Cardiac fibroblast (primary cell): ENCODE data around the gene SLC22A23.

Source experiments
- DNase-seq, 2 donors: peaks; one replicate each; pipeline versions ENCODE4 v3.0.0 to v3.0.0-alpha.2; 2010; ENCODE audit warnings: low read depth in 2 of 2
- H3K4me3 ChIP-seq, 2 donors: replicated peaks in 1 of 2; 1 replicate in 1 of 2; 2 replicates in 1 of 2; pipeline ENCODE4 v1.5.1; 2011; ENCODE audit warnings: low read depth in 2 of 2, low read length in 2 of 2, mild to moderate bottlenecking in 2 of 2, moderate library complexity in 1 of 2
- CTCF ChIP-seq: IDR thresholded peaks from one replicate; pipeline ENCODE4 v1.5.1; 2011; ENCODE audit warnings: low read depth, mild to moderate bottlenecking, low read length, inconsistent platforms

SLC22A23 gene

GRCh38 chr6:3305216-3305565 is 151.7 kb downstream of the SLC22A23 start:
- no peak for DNase-seq
- H3K4me3 ChIP-seq: no peak overlapping the region
- TF ChIP-seq CTCF: no peak

- DNase-seq: no peak
- no peak for TF ChIP-seq CTCF
- no peak overlapping the region for H3K4me3 ChIP-seq
Measured at GRCh38 chr6:3304500-3305215, 152.2 kb downstream of the SLC22A23 start.

GRCh38 chr6:3303795-3304411 is 152.9 kb downstream of the SLC22A23 start:
- no peak for TF ChIP-seq CTCF
- DNase-seq: no peak

GRCh38 chr6:3301506-3301905 is 155.3 kb downstream of the SLC22A23 start:
- no peak for TF ChIP-seq CTCF
- DNase-seq: no peak
- H3K4me3 ChIP-seq: no peak overlapping the region

More at GRCh38 chr6:3303795-3304411, 152.9 kb downstream of the SLC22A23 start:
- H3K4me3 ChIP-seq: no peak overlapping the region

GRCh38 chr6:3299221-3299620 is 157.6 kb downstream of the SLC22A23 start:
- TF ChIP-seq CTCF: no peak
- no peak for DNase-seq
- H3K4me3 ChIP-seq: no peak overlapping the region

- TF ChIP-seq CTCF: no peak
- no peak for DNase-seq
- no peak overlapping the region for H3K4me3 ChIP-seq
Measured at GRCh38 chr6:3297909-3298308, 158.9 kb downstream of the SLC22A23 start.
